ENCODE results near the gene NAP1L1.
A peak's percentile ranks its signal among the peaks of the same experiment; 100 is the strongest.

NAP1L1 gene

GRCh38 chr12:76041406-76041805 is 43.1 kb downstream of the NAP1L1 start:
- 87 to 92% methylated on average over 2 of the region's 2 CpGs for WGBS, 2 experiments
- H3K27ac ChIP-seq (ENCODE audit: insufficient read depth, low read depth, low read length, poor library complexity, severe bottlenecking), result no peak overlapping the region
- H3K4me3 ChIP-seq (ENCODE audit: insufficient read depth, low read depth, low read length), result no peak overlapping the region

GRCh38 chr12:76040461-76040860 is 44.0 kb downstream of the NAP1L1 start:
- WGBS, 2 experiments, result 87 to 90% methylated on average over 4 of the region's 4 CpGs
- no peak overlapping the region for H3K4me3 ChIP-seq (ENCODE audit: insufficient read depth, low read depth, low read length)
- H3K27me3 ChIP-seq (ENCODE audit: control insufficient read depth, insufficient read depth, low read length, poor library complexity, severe bottlenecking), result no peaks in the 10 kb centered on the region
- no peaks in the 10 kb centered on the region for H3K9me3 ChIP-seq (ENCODE audit: control insufficient read depth, low read length)
- H3K27ac ChIP-seq (ENCODE audit: insufficient read depth, low read depth, low read length, poor library complexity, severe bottlenecking), result no peak overlapping the region
- H3K4me1 ChIP-seq (ENCODE audit: control insufficient read depth, insufficient read depth, low read length), result no peaks in the 10 kb centered on the region
- H3K36me3 ChIP-seq (ENCODE audit: control insufficient read depth, insufficient read depth, low read length), result peaks cover 8% of the 10 kb centered on the region

More at GRCh38 chr12:76041406-76041805, 43.1 kb downstream of the NAP1L1 start:
- no peaks in the 10 kb centered on the region for H3K4me1 ChIP-seq (ENCODE audit: control insufficient read depth, insufficient read depth, low read length)
- no peaks in the 10 kb centered on the region for H3K9me3 ChIP-seq (ENCODE audit: control insufficient read depth, low read length)
- H3K27me3 ChIP-seq (ENCODE audit: control insufficient read depth, insufficient read depth, low read length, poor library complexity, severe bottlenecking), result no peaks in the 10 kb centered on the region
- H3K36me3 ChIP-seq (ENCODE audit: control insufficient read depth, insufficient read depth, low read length), result peaks cover 8% of the 10 kb centered on the region

- H3K4me3 ChIP-seq (ENCODE audit: insufficient read depth, low read depth, low read length), result no peak overlapping the region
- peaks cover 1% of the 10 kb centered on the region for H3K27me3 ChIP-seq (ENCODE audit: control insufficient read depth, insufficient read depth, low read length, poor library complexity, severe bottlenecking)
- H3K9me3 ChIP-seq (ENCODE audit: control insufficient read depth, low read length), result no peaks in the 10 kb centered on the region
- H3K4me1 ChIP-seq (ENCODE audit: control insufficient read depth, insufficient read depth, low read length), result no peaks in the 10 kb centered on the region
- H3K27ac ChIP-seq (ENCODE audit: insufficient read depth, low read depth, low read length, poor library complexity, severe bottlenecking), result no peak overlapping the region
- H3K36me3 ChIP-seq (ENCODE audit: control insufficient read depth, insufficient read depth, low read length), result peaks cover 2% of the 10 kb centered on the region
- WGBS, 2 experiments, result 46 to 49% methylated on average over 2 of the region's 2 CpGs
Observed at GRCh38 chr12:76038176-76038575, 46.3 kb downstream of the NAP1L1 start.

- 46 to 54% methylated on average over 13 of the region's 13 CpGs for WGBS, 2 experiments
- Histone ChIP-seq H3K9me3 (ENCODE audit: control insufficient read depth, low read length) (no peaks in the 10 kb centered on the region), H3K27me3 (ENCODE audit: control insufficient read depth, insufficient read depth, low read length, poor library complexity, severe bottlenecking) (peaks cover 6% of the 10 kb centered on the region), H3K36me3 (ENCODE audit: control insufficient read depth, insufficient read depth, low read length) (no peaks in the 10 kb centered on the region), H3K27ac (ENCODE audit: insufficient read depth, low read depth, low read length, poor library complexity, severe bottlenecking) (no peak overlapping the region), H3K4me1 (ENCODE audit: control insufficient read depth, insufficient read depth, low read length) (no peaks in the 10 kb centered on the region), H3K4me3 (ENCODE audit: insufficient read depth, low read depth, low read length) (no peak overlapping the region)
Observed at GRCh38 chr12:76037130-76038103, 47.1 kb downstream of the NAP1L1 start.

- no peaks in the 10 kb centered on the region for H3K36me3 ChIP-seq (ENCODE audit: control insufficient read depth, insufficient read depth, low read length)
- H3K27me3 ChIP-seq (ENCODE audit: control insufficient read depth, insufficient read depth, low read length, poor library complexity, severe bottlenecking), result peaks cover 17% of the 10 kb centered on the region
- H3K27ac ChIP-seq (ENCODE audit: insufficient read depth, low read depth, low read length, poor library complexity, severe bottlenecking), result no peak overlapping the region
- WGBS, 2 experiments, result 91 to 93% methylated on average over 3 of the region's 3 CpGs
- H3K4me1 ChIP-seq (ENCODE audit: control insufficient read depth, insufficient read depth, low read length), result no peaks in the 10 kb centered on the region
- H3K9me3 ChIP-seq (ENCODE audit: control insufficient read depth, low read length), result no peaks in the 10 kb centered on the region
- H3K4me3 ChIP-seq (ENCODE audit: insufficient read depth, low read depth, low read length), result no peak overlapping the region
Observed at GRCh38 chr12:76035045-76035444, 49.4 kb downstream of the NAP1L1 start.

GRCh38 chr12:76033081-76034011 is 51.1 kb downstream of the NAP1L1 start:
- Histone ChIP-seq H3K4me1 (ENCODE audit: control insufficient read depth, insufficient read depth, low read length) (no peaks in the 10 kb centered on the region), H3K9me3 (ENCODE audit: control insufficient read depth, low read length) (no peaks in the 10 kb centered on the region), H3K27ac (ENCODE audit: insufficient read depth, low read depth, low read length, poor library complexity, severe bottlenecking) (no peak overlapping the region), H3K36me3 (ENCODE audit: control insufficient read depth, insufficient read depth, low read length) (no peaks in the 10 kb centered on the region), H3K27me3 (ENCODE audit: control insufficient read depth, insufficient read depth, low read length, poor library complexity, severe bottlenecking) (peaks cover 34% of the 10 kb centered on the region), H3K4me3 (ENCODE audit: insufficient read depth, low read depth, low read length) (peak overlapping the region; percentile 64)
- WGBS, 2 experiments, result 73 to 91% methylated on average over 5 of the region's 5 CpGs

GRCh38 chr12:76032043-76032981 is 52.2 kb downstream of the NAP1L1 start:
- WGBS, 2 experiments, result 1 to 2% methylated on average over 58 of the region's 58 CpGs

GRCh38 chr12:76031414-76032042 is 53.0 kb downstream of the NAP1L1 start, which contains the start of gene PHLDA1:
TSS of gene PHLDA1 (minus strand) at chr12:76031776.
- Histone ChIP-seq H3K36me3 (ENCODE audit: control insufficient read depth, insufficient read depth, low read length) (no peaks in the 10 kb centered on the region), H3K4me3 (ENCODE audit: insufficient read depth, low read depth, low read length) (peak within 1 kb of the TSS; percentile 64), H3K9me3 (ENCODE audit: control insufficient read depth, low read length) (no peaks in the 10 kb centered on the region), H3K27me3 (ENCODE audit: control insufficient read depth, insufficient read depth, low read length, poor library complexity, severe bottlenecking) (peaks cover 34% of the 10 kb centered on the region), H3K4me1 (ENCODE audit: control insufficient read depth, insufficient read depth, low read length) (no peaks in the 10 kb centered on the region), H3K27ac (ENCODE audit: insufficient read depth, low read depth, low read length, poor library complexity, severe bottlenecking) (peak within 1 kb of the TSS; percentile 22)
- 0% methylated on average over 67 of the region's 67 CpGs for WGBS, 2 experiments

More at GRCh38 chr12:76032043-76032981, 52.2 kb downstream of the NAP1L1 start:
- Histone ChIP-seq H3K27me3 (ENCODE audit: control insufficient read depth, insufficient read depth, low read length, poor library complexity, severe bottlenecking) (peaks cover 34% of the 10 kb centered on the region), H3K4me3 (ENCODE audit: insufficient read depth, low read depth, low read length) (peak overlapping the region; percentile 64), H3K9me3 (ENCODE audit: control insufficient read depth, low read length) (no peaks in the 10 kb centered on the region), H3K27ac (ENCODE audit: insufficient read depth, low read depth, low read length, poor library complexity, severe bottlenecking) (no peak overlapping the region), H3K4me1 (ENCODE audit: control insufficient read depth, insufficient read depth, low read length) (no peaks in the 10 kb centered on the region), H3K36me3 (ENCODE audit: control insufficient read depth, insufficient read depth, low read length) (no peaks in the 10 kb centered on the region)

- Histone ChIP-seq H3K36me3 (ENCODE audit: control insufficient read depth, insufficient read depth, low read length) (no peaks in the 10 kb centered on the region), H3K4me1 (ENCODE audit: control insufficient read depth, insufficient read depth, low read length) (no peaks in the 10 kb centered on the region), H3K27me3 (ENCODE audit: control insufficient read depth, insufficient read depth, low read length, poor library complexity, severe bottlenecking) (peaks cover 34% of the 10 kb centered on the region), H3K9me3 (ENCODE audit: control insufficient read depth, low read length) (no peaks in the 10 kb centered on the region), H3K4me3 (ENCODE audit: insufficient read depth, low read depth, low read length) (peak overlapping the region; percentile 64), H3K27ac (ENCODE audit: insufficient read depth, low read depth, low read length, poor library complexity, severe bottlenecking) (no peak overlapping the region)
- 0% methylated on average over 26 of the region's 26 CpGs for WGBS, 2 experiments
Observed at GRCh38 chr12:76031081-76031413, 53.4 kb downstream of the NAP1L1 start.
